ENCODE data around the gene CAPN14. TPM values are rescaled to one million over a fixed set of nuclear protein-coding genes. Genes with fewer than 3 reads are reported as not detected.
A peak's percentile ranks its signal among the peaks of the same experiment; 100 is the strongest.

The CAPN14 gene
- total RNA-seq, 2 experiments from 2014 or later = 0.20 to 0.30 TPM

GRCh38 chr2:31222071-31222470, 4.8 kb upstream of the CAPN14 start:
- no peak for TF ChIP-seq CTCF (IDR thresholded peaks at IDR 0.05)
- Mint-ChIP-seq H3K9me3 (no peaks in the 10 kb centered on the region), H3K4me1 (ENCODE audit: low read depth) (no peaks in the 10 kb centered on the region), H3K4me3 (no peak overlapping the region), H3K36me3 (ENCODE audit: low read depth) (no peaks in the 10 kb centered on the region), H3K27me3 (peaks cover 14% of the 10 kb centered on the region), H3K27ac (no peak overlapping the region)
- intact Hi-C loops (cut with DNase I, micrococcal nuclease) = no loop called here
- no peaks in the 10 kb centered on the region for H3K4me1 ChIP-seq (ENCODE audit: insufficient read depth, low read length)
- DNase-seq (no peak), ATAC-seq (ENCODE audit: poor library complexity) (no peak)
- no peak overlapping the region for H3K4me3 ChIP-seq (ENCODE audit: low read length)
- ChIA-PET POLR2A (no interaction called here), CTCF (no interaction called here)
- H3K9me3 ChIP-seq (ENCODE audit: control insufficient read depth in 1 of 2, insufficient read depth in 1 of 2, low read length in 2 of 2) = no peaks in the 10 kb centered on the region
- no peaks in the 10 kb centered on the region for H3K36me3 ChIP-seq (ENCODE audit: insufficient read depth, low read length)
- no peak overlapping the region for H3K27ac ChIP-seq (ENCODE audit: low read depth in 1 of 2, low read length in 2 of 2)
- no peaks in the 10 kb centered on the region for H3K27me3 ChIP-seq (ENCODE audit: control insufficient read depth in 1 of 2, insufficient read depth in 2 of 2, low read length in 2 of 2)

DNA sequence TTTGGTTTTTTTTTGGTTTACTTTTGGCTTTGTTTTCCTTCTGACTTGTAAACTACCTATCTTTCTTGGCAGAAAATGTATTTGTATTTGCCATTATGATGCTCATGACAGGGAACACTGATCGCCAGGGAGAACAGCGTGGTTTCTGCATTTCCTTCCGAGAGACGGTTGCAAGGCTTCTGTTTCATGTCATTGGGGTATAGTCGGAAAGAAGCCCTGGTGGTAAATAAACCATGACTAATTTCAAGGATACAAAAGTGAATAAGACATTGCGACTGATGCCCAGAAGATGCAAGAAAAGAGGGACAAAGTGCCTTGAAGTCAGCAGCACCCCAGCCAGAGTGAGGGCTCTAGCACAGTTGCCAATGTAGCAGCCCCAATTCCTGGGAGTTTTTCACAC, 4.2 kb upstream of the CAPN14 start:
- ATAC-seq (ENCODE audit: poor library complexity) (no peak), DNase-seq (no peak)
- no peak for TF ChIP-seq CTCF (IDR thresholded peaks at IDR 0.05)
- ChIA-PET POLR2A (no interaction called here), CTCF (no interaction called here)
- H3K27ac Mint-ChIP-seq = no peak overlapping the region
- no peak overlapping the region for H3K4me3 Mint-ChIP-seq
- peaks cover 11% of the 10 kb centered on the region for H3K27me3 Mint-ChIP-seq
- no peaks in the 10 kb centered on the region for H3K27me3 ChIP-seq (ENCODE audit: control insufficient read depth in 1 of 2, insufficient read depth in 2 of 2, low read length in 2 of 2)
- H3K9me3 Mint-ChIP-seq = no peaks in the 10 kb centered on the region
- no peaks in the 10 kb centered on the region for H3K4me1 Mint-ChIP-seq (ENCODE audit: low read depth)
- no peaks in the 10 kb centered on the region for H3K36me3 Mint-ChIP-seq (ENCODE audit: low read depth)
- H3K9me3 ChIP-seq (ENCODE audit: control insufficient read depth in 1 of 2, insufficient read depth in 1 of 2, low read length in 2 of 2) = no peaks in the 10 kb centered on the region
- intact Hi-C loops (cut with DNase I, micrococcal nuclease) = no loop called here
- no peak overlapping the region for H3K27ac ChIP-seq (ENCODE audit: low read depth in 1 of 2, low read length in 2 of 2)
- H3K4me3 ChIP-seq (ENCODE audit: low read length) = no peak overlapping the region
- no peaks in the 10 kb centered on the region for H3K4me1 ChIP-seq (ENCODE audit: insufficient read depth, low read length)
- no peaks in the 10 kb centered on the region for H3K36me3 ChIP-seq (ENCODE audit: insufficient read depth, low read length)

DNA sequence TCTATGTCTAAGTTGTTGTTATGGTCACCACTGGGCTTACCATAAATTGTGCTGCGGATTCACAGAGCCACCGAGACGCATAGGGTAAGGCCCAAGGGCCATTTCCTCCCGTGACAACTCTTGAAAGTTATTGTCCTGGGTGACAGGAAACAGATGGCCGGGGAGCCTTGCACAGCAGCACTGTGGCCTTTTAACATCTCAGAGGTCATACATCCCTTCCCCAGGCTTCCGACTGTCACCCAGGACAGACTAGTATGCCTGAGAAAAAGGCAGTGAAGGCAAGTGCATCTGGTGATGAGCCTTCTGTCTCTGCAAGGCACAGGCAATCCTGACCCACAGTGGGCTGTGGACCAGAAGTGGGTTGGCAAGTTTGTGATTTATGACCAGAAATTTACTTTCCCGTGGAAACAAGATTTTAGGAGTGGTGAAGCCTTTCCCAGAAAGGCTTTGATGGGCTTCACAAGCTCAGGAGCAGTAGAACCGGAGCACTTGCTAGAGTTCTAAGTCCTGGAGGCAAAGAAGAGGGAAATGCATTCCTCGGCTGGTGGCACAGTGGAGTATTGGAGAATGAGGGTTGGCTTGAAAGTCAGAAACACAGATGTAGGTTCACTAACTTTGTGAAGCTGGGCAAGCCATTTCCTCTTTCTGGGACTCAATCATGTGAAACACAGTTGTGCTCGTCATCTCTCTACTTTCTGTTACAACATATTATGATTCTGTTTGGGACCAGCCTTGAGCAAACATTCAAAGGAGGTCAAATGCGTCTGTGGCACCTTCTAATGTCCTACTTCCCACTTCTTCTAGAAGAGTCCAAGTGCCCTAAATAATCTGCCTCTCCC, 2.0 kb upstream of the CAPN14 start:
- Histone ChIP-seq H3K27ac (ENCODE audit: low read depth in 1 of 2, low read length in 2 of 2) (no peak overlapping the region), H3K9me3 (ENCODE audit: control insufficient read depth in 1 of 2, insufficient read depth in 1 of 2, low read length in 2 of 2) (no peaks in the 10 kb centered on the region), H3K36me3 (ENCODE audit: insufficient read depth, low read length) (no peaks in the 10 kb centered on the region), H3K27me3 (ENCODE audit: control insufficient read depth in 1 of 2, insufficient read depth in 2 of 2, low read length in 2 of 2) (no peaks in the 10 kb centered on the region), H3K4me3 (ENCODE audit: low read length) (no peak overlapping the region), H3K4me1 (ENCODE audit: insufficient read depth, low read length) (no peaks in the 10 kb centered on the region)
- no peak overlapping the region for H3K4me3 Mint-ChIP-seq
- intact Hi-C loops (cut with DNase I, micrococcal nuclease) = no loop called here
- no peaks in the 10 kb centered on the region for H3K36me3 Mint-ChIP-seq (ENCODE audit: low read depth)
- no peak for TF ChIP-seq CTCF (IDR thresholded peaks at IDR 0.05)
- no peak for ATAC-seq (ENCODE audit: poor library complexity)
- CTCF ChIA-PET = no interaction called here
- peaks cover under 1% of the 10 kb centered on the region for H3K4me1 Mint-ChIP-seq (ENCODE audit: low read depth)
- no peaks in the 10 kb centered on the region for H3K9me3 Mint-ChIP-seq
- POLR2A ChIA-PET = no interaction called here
- peaks cover 11% of the 10 kb centered on the region for H3K27me3 Mint-ChIP-seq
- H3K27ac Mint-ChIP-seq = no peak overlapping the region
- peak in 3 of 14 experiments; percentile 17 to 48 (median 44) for DNase-seq
